Glutamatergic neuron (in vitro differentiated cells): ENCODE measurements around the gene NXPE3. TPM values are rescaled to one million over a fixed set of nuclear protein-coding genes. Genes with fewer than 3 reads are reported as not detected.
"Not testable (repeated sequence)": the region's sequence is repeated elsewhere in the genome, so short reads cannot be mapped to it uniquely, and the experiment has no call there.

Experiments used
- DNase-seq: peaks from one replicate; pipeline ENCODE4 v3.0.0; 2022
- H3K27ac Mint-ChIP-seq: one replicate; pipeline ENCODE4 v1.8.0; 2020; ENCODE audit warnings: mild to moderate bottlenecking, mixed read lengths, inconsistent platforms; ENCODE audit not compliant: unreplicated experiment
- H3K27me3 Mint-ChIP-seq: one replicate; pipeline ENCODE4 v1.8.0; 2020; ENCODE audit warnings: mild to moderate bottlenecking, moderate library complexity, mixed read lengths, inconsistent platforms; ENCODE audit not compliant: unreplicated experiment
- H3K36me3 Mint-ChIP-seq: one replicate; pipeline ENCODE4 v1.8.0; 2020; ENCODE audit warnings: mild to moderate bottlenecking, mixed read lengths, inconsistent platforms; ENCODE audit not compliant: unreplicated experiment
- H3K4me1 Mint-ChIP-seq: one replicate; pipeline ENCODE4 v1.8.0; 2020; ENCODE audit warnings: mild to moderate bottlenecking, low read depth, mixed read lengths, inconsistent platforms; ENCODE audit not compliant: unreplicated experiment
- H3K4me3 Mint-ChIP-seq: one replicate; pipeline ENCODE4 v1.8.0; 2020; ENCODE audit warnings: mild to moderate bottlenecking, mixed read lengths, inconsistent platforms; ENCODE audit not compliant: unreplicated experiment
- H3K9me3 Mint-ChIP-seq: one replicate; pipeline ENCODE4 v1.8.0; 2020; ENCODE audit warnings: mild to moderate bottlenecking, moderate library complexity, mixed read lengths, inconsistent platforms; ENCODE audit not compliant: unreplicated experiment
- CTCF ChIP-seq: fragments of 200-600 bp; sonication (generic); IDR thresholded peaks from one replicate; pipeline ENCODE4 v1.5.0; 2021; ENCODE audit not compliant: partially characterized antibody, unreplicated experiment
- total RNA-seq: library from RNA; stranded (reverse); fragmentation: NEBNext Ultra II Directional; extraction: Animal tissue kit (Norgen Biotek cat#: 25700); gene quantifications from one replicate; pipeline ENCODE4 v1.2.1, GENCODE V29; 2021; ENCODE audit not compliant: unreplicated experiment

Gene NXPE3
- total RNA-seq, 1 donor from 2014 or later = 29.1 TPM

- Mint-ChIP-seq H3K36me3 (peaks cover 5% of the 10 kb centered on the region), H3K27me3 (no peaks in the 10 kb centered on the region), H3K27ac (no peak overlapping the region), H3K9me3 (peaks cover 7% of the 10 kb centered on the region), H3K4me3 (no peak overlapping the region), H3K4me1 (no peaks in the 10 kb centered on the region)
- no peak for DNase-seq
- TF ChIP-seq CTCF = no peak
These were observed 34.2 kb upstream of the NXPE3 start for GRCh38 chr3:101744811-101745210.

GRCh38 chr3:101745934-101746333 lies 33.1 kb upstream of the NXPE3 start:
- not testable (repeated sequence) for H3K27ac Mint-ChIP-seq, DNase-seq, H3K36me3 Mint-ChIP-seq, H3K4me1 Mint-ChIP-seq, H3K9me3 Mint-ChIP-seq, H3K27me3 Mint-ChIP-seq, H3K4me3 Mint-ChIP-seq

GRCh38 chr3:101753386-101754113 lies 25.5 kb upstream of the NXPE3 start:
- peaks cover 17% of the 10 kb centered on the region for H3K36me3 Mint-ChIP-seq
- not testable (repeated sequence) for H3K27me3 Mint-ChIP-seq, H3K4me1 Mint-ChIP-seq, DNase-seq, H3K4me3 Mint-ChIP-seq, H3K9me3 Mint-ChIP-seq, H3K27ac Mint-ChIP-seq

GRCh38 chr3:101758224-101758623 lies 20.8 kb upstream of the NXPE3 start:
- Mint-ChIP-seq H3K36me3 (peaks cover 17% of the 10 kb centered on the region), H3K27me3 (peaks cover 1% of the 10 kb centered on the region), H3K4me3 (no peak overlapping the region), H3K27ac (no peak overlapping the region), H3K4me1 (no peaks in the 10 kb centered on the region), H3K9me3 (peaks cover 3% of the 10 kb centered on the region)
- no peak for TF ChIP-seq CTCF
- no peak for DNase-seq

- Mint-ChIP-seq H3K4me1 (no peaks in the 10 kb centered on the region), H3K36me3 (peaks cover 7% of the 10 kb centered on the region), H3K4me3 (no peak overlapping the region), H3K9me3 (peaks cover 1% of the 10 kb centered on the region), H3K27me3 (no peaks in the 10 kb centered on the region), H3K27ac (no peak overlapping the region)
- TF ChIP-seq CTCF = no peak
- no peak for DNase-seq
These were observed 16.9 kb upstream of the NXPE3 start for GRCh38 chr3:101762041-101762646.

- H3K9me3 Mint-ChIP-seq = peaks cover 13% of the 10 kb centered on the region
- not testable (repeated sequence) for H3K27me3 Mint-ChIP-seq, H3K27ac Mint-ChIP-seq, H3K4me3 Mint-ChIP-seq, DNase-seq, H3K36me3 Mint-ChIP-seq, H3K4me1 Mint-ChIP-seq
These were observed 1.2 kb upstream of the NXPE3 start for GRCh38 chr3:101777745-101778281.
